ENCODE data around the gene WNT5A. TPM values are rescaled to one million over a fixed set of nuclear protein-coding genes. Genes with fewer than 3 reads are reported as not detected.

The WNT5A gene
- total and polyA plus RNA-seq, 9 of the 15 experiments (the other 6 are each of a cell fraction or from before 2014, with no cell fraction given) = 0.11 TPM; not detected in 8

DNA sequence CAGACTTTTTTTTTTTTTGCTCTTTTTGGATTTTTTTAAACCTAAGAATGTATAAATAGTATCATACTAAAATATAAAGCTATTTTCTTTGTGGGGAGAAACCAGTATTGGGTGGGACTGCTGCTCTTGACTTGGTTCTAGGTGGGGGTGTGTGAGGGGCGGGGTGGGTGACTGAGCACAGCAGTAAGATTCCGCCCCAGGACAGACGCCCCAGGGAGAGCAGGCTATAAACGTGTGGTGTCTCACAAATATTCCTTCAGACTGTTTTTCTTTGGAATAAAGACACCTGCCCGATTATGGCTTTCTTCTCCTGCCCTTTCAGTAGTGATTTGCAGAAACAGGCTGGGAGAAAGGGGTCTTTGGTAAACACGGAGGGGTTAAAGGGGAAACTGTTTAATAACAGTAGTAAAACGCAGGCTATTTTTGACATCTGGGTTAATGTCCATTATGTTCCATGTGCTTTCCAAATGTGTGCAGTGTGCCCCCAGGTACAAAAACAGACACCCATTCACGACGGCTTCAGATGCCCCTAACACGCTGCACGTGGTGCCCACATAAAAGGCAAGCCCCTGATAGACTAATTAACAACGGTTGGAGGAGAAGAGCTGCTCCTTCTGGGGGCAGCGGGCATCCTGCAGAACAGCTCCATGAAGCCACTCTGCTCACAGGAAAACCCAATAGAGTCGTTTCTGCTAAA is 28.6 kb upstream of the WNT5A start:
- no peaks in the 10 kb centered on the region for H3K79me2 ChIP-seq (ENCODE audit: control insufficient read depth, insufficient read depth, low read length)
- ATAC-seq (no peak), DNase-seq (ENCODE audit: extremely low read depth in 1 of 4, low spot score in 3 of 4) (no peak), FAIRE-seq (no peak)
- no peak overlapping the region for H2AFZ ChIP-seq (ENCODE audit: low read depth, low read length)
- TF ChIP-seq CREM (IDR thresholded peaks at IDR 0.05; ENCODE audit: low read depth) = no peak
- TF ChIP-seq, protein P1, sequence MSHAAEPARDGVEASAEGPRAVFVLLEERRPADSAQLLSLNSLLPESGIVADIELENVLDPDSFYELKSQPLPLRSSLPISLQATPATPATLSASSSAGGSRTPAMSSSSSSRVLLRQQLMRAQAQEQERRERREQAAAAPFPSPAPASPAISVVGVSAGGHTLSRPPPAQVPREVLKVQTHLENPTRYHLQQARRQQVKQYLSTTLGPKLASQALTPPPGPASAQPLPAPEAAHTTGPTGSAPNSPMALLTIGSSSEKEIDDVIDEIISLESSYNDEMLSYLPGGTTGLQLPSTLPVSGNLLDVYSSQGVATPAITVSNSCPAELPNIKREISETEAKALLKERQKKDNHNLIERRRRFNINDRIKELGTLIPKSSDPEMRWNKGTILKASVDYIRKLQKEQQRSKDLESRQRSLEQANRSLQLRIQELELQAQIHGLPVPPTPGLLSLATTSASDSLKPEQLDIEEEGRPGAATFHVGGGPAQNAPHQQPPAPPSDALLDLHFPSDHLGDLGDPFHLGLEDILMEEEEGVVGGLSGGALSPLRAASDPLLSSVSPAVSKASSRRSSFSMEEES (CRISPR knock-in tag; IDR thresholded peaks at IDR 0.05) = no peak
- TF ChIP-seq MTA3 (IDR thresholded peaks at IDR 0.05; ENCODE audit: borderline replicate concordance) = no peak
- TF ChIP-seq, protein P2, sequence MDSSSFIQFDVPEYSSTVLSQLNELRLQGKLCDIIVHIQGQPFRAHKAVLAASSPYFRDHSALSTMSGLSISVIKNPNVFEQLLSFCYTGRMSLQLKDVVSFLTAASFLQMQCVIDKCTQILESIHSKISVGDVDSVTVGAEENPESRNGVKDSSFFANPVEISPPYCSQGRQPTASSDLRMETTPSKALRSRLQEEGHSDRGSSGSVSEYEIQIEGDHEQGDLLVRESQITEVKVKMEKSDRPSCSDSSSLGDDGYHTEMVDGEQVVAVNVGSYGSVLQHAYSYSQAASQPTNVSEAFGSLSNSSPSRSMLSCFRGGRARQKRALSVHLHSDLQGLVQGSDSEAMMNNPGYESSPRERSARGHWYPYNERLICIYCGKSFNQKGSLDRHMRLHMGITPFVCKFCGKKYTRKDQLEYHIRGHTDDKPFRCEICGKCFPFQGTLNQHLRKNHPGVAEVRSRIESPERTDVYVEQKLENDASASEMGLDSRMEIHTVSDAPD (CRISPR knock-in tag; IDR thresholded peaks at IDR 0.05) = no peak
- H3K9me1 ChIP-seq (ENCODE audit: control insufficient read depth, insufficient read depth, low read length) = no peaks in the 10 kb centered on the region
- H4K20me1 ChIP-seq (replicated peaks; ENCODE audit: control insufficient read depth, insufficient read depth, low read length) = no peaks in the 10 kb centered on the region
- ChIA-PET CTCF (ENCODE audit: low intra/inter-chr PET ratio) (no interaction called here), POLR2A (no interaction called here)
- H3K27ac ChIP-seq (ENCODE audit: extremely low read depth, low read depth, low read length) = no peak overlapping the region
- intact Hi-C loops (cut with micrococcal nuclease) = no loop called here
- H3K9ac ChIP-seq (ENCODE audit: insufficient read depth in 1 of 2, low read depth in 2 of 2, low read length in 2 of 2) = no peak overlapping the region
- no TSS peak for BruUV-seq (replicated peaks)
- no peak overlapping the region for H3K4me3 ChIP-seq
- no peaks in the 10 kb centered on the region for H3K4me1 ChIP-seq (replicated peaks in 1 of 2; ENCODE audit: control insufficient read depth in 2 of 2, insufficient read depth in 2 of 2, low read length in 2 of 2)
- H3K9me3 ChIP-seq (replicated peaks; ENCODE audit: control insufficient read depth, insufficient read depth, low read depth, low read length) = no peaks in the 10 kb centered on the region
- in situ Hi-C loops (cut with MboI) = no loop called here
- no peaks in the 10 kb centered on the region; a peak in 1 of 5 replicates for H3K27me3 ChIP-seq (ENCODE audit: control insufficient read depth in 2 of 2, insufficient read depth in 2 of 2, low read length in 2 of 2)
- H3K36me3 ChIP-seq (ENCODE audit: control insufficient read depth, insufficient read depth, low read length) = no peaks in the 10 kb centered on the region
- WGBS (ENCODE audit: insufficient coverage, low coverage, missing lambda C conversion rate) = 2% methylated on average over 9 of the region's 14 CpGs
- H3K4me2 ChIP-seq (ENCODE audit: insufficient read depth, low read length) = no peak overlapping the region

All from K562 (cell line).